ENCODE data around the gene CTSD. TPM values are rescaled to one million over a fixed set of nuclear protein-coding genes. Genes with fewer than 3 reads are reported as not detected.

CTSD gene
- total RNA-seq, 1 experiment from 2014 or later, result 358 TPM

- DNase-seq (ENCODE audit: extremely low read depth, low read depth), result peak; percentile 26
Measured at GRCh38 chr11:1782831-1783724, 19.4 kb upstream of the CTSD start.

- DNase-seq (ENCODE audit: extremely low read depth, low read depth), result no peak
Measured at GRCh38 chr11:1782031-1782590, 18.4 kb upstream of the CTSD start.

- DNase-seq (ENCODE audit: extremely low read depth, low read depth), result no peak
Measured at GRCh38 chr11:1781593-1781975, 17.9 kb upstream of the CTSD start.

GRCh38 chr11:1780700-1781592, 17.2 kb upstream of the CTSD start:
- no peak for DNase-seq (ENCODE audit: extremely low read depth, low read depth)

- DNase-seq (ENCODE audit: extremely low read depth, low read depth), result no peak
Measured at GRCh38 chr11:1779806-1780699, 16.3 kb upstream of the CTSD start.

GRCh38 chr11:1779034-1779805, 15.5 kb upstream of the CTSD start:
- no peak for DNase-seq (ENCODE audit: extremely low read depth, low read depth)

GRCh38 chr11:1778141-1778911, 14.6 kb upstream of the CTSD start:
- DNase-seq (ENCODE audit: extremely low read depth, low read depth), result no peak

- DNase-seq (ENCODE audit: extremely low read depth, low read depth), result no peak
Measured at GRCh38 chr11:1777737-1778136, 14.0 kb upstream of the CTSD start.

- DNase-seq (ENCODE audit: extremely low read depth, low read depth), result no peak
Measured at GRCh38 chr11:1776944-1777715, 13.4 kb upstream of the CTSD start.

GRCh38 chr11:1776331-1776851, 12.7 kb upstream of the CTSD start:
- DNase-seq (ENCODE audit: extremely low read depth, low read depth), result no peak

GRCh38 chr11:1774886-1775285, 11.2 kb upstream of the CTSD start:
- no peak for DNase-seq (ENCODE audit: extremely low read depth, low read depth)

- no peak for DNase-seq (ENCODE audit: extremely low read depth, low read depth)
Measured at GRCh38 chr11:1773994-1774550, 10.3 kb upstream of the CTSD start.

GRCh38 chr11:1773131-1773993, 9.6 kb upstream of the CTSD start:
- DNase-seq (ENCODE audit: extremely low read depth, low read depth), result no peak

GRCh38 chr11:1772270-1773130, 8.8 kb upstream of the CTSD start:
- DNase-seq (ENCODE audit: extremely low read depth, low read depth), result peak; percentile 85

GRCh38 chr11:1771700-1772099, 8.0 kb upstream of the CTSD start:
- peak; percentile 49 for DNase-seq (ENCODE audit: extremely low read depth, low read depth)

Data from NCI-H460 (cell line).